SK-N-SH treated with all-trans-retinoic acid at 6 μM for 48 hours (cell line): ENCODE measurements around the gene CDKN2A.

Experiments used
- ATAC-seq: fragments of 200-7000 bp; cut with Tn5 transposase; 3 replicates; pipeline ENCODE4 v1.9.1; 2020; ENCODE audit warnings: mild to moderate bottlenecking, moderate library complexity
- ARNTL ChIP-seq: fragments of 450-650 bp; formaldehyde crosslinking; IDR thresholded peaks from 2 replicates; pipeline ENCODE4 v1.5.0; 2020; ENCODE audit warnings: low read depth, mild to moderate bottlenecking, moderate library complexity, borderline replicate concordance
- CREB5 ChIP-seq: fragments of 250-450 bp; sonication (Bioruptor Pico); IDR thresholded peaks from 2 replicates; pipeline ENCODE4 v1.5.1; 2020; ENCODE audit warnings: low read depth, mild to moderate bottlenecking, moderate library complexity
- CSDC2 ChIP-seq: fragments of 250-450 bp; sonication (Bioruptor Pico); IDR thresholded peaks from 2 replicates; pipeline ENCODE4 v1.5.0; 2020; ENCODE audit warnings: mild to moderate bottlenecking, moderate library complexity
- ESRRG ChIP-seq: fragments of 250-450 bp; sonication (Bioruptor Pico); IDR thresholded peaks from 2 replicates; pipeline ENCODE4 v1.6.1; 2021; ENCODE audit warnings: mild to moderate bottlenecking
- ISL1 ChIP-seq: fragments of 250-450 bp; sonication (Bioruptor Pico); IDR thresholded peaks from 2 replicates; pipeline ENCODE4 v2.1.2; 2022; ENCODE audit warnings: mild to moderate bottlenecking, moderate library complexity
- OSR1 ChIP-seq: fragments of 250-450 bp; sonication (Bioruptor Pico); IDR thresholded peaks from 2 replicates; pipeline ENCODE4 v1.8.0; 2022; ENCODE audit warnings: moderate library complexity, mild to moderate bottlenecking, inconsistent platforms
- PATZ1 ChIP-seq: fragments of 250-450 bp; sonication (Bioruptor Pico); IDR thresholded peaks from 2 replicates; pipeline ENCODE4 v1.8.0; 2020; ENCODE audit warnings: mild to moderate bottlenecking, moderate library complexity, borderline replicate concordance
- POU6F1 ChIP-seq: fragments of 250-450 bp; sonication (Bioruptor Pico); IDR thresholded peaks from 2 replicates; pipeline ENCODE4 v1.8.0; 2021; ENCODE audit warnings: low read depth, mild to moderate bottlenecking, moderate library complexity, borderline replicate concordance
- PPARA ChIP-seq: fragments of 250-450 bp; sonication (Bioruptor Pico); IDR thresholded peaks from 2 replicates; pipeline ENCODE4 v1.5.0; 2020; ENCODE audit warnings: mild to moderate bottlenecking, borderline replicate concordance
- RARB ChIP-seq: fragments of 250-450 bp; sonication (Bioruptor Pico); IDR thresholded peaks from 2 replicates; pipeline ENCODE4 v1.8.0; 2021; ENCODE audit warnings: mild to moderate bottlenecking, moderate library complexity
- TCF4 ChIP-seq: fragments of 250-450 bp; sonication (Bioruptor Pico); IDR thresholded peaks from 2 replicates; pipeline ENCODE4 v1.8.0; 2021; ENCODE audit warnings: mild to moderate bottlenecking, moderate library complexity, borderline replicate concordance
- TOX ChIP-seq: fragments of 250-450 bp; sonication (Bioruptor Pico); IDR thresholded peaks from 2 replicates; pipeline ENCODE4 v1.8.0; 2021; ENCODE audit warnings: mild to moderate bottlenecking, moderate library complexity, borderline replicate concordance
- ZFP3 ChIP-seq: fragments of 250-450 bp; sonication (Bioruptor Pico); IDR thresholded peaks from 2 replicates; pipeline ENCODE4 v1.5.0; 2020; ENCODE audit warnings: mild to moderate bottlenecking, moderate library complexity
- ZNF565 ChIP-seq: fragments of 450-650 bp; formaldehyde crosslinking; conservative IDR thresholded peaks from 2 replicates; pipeline ENCODE4 v1.5.0; 2020; ENCODE audit warnings: low read depth, mild to moderate bottlenecking, moderate library complexity
- ZNF8 ChIP-seq: fragments of 450-650 bp; formaldehyde crosslinking; IDR thresholded peaks from 2 replicates; pipeline ENCODE4 v1.5.0; 2020; ENCODE audit warnings: mild to moderate bottlenecking, moderate library complexity
- TF ChIP-seq, protein P1 (sequence below): fragments of 250-450 bp; sonication (Bioruptor Pico); IDR thresholded peaks from 2 replicates; pipeline ENCODE4 v1.5.1; 2021; ENCODE audit warnings: mild to moderate bottlenecking, moderate library complexity
- TF ChIP-seq, protein P2 (sequence below): fragments of 250-450 bp; sonication (Bioruptor Pico); IDR thresholded peaks from 2 replicates; pipeline ENCODE4 v1.5.0; 2020; ENCODE audit warnings: mild to moderate bottlenecking, moderate library complexity

Gene CDKN2A

DNA sequence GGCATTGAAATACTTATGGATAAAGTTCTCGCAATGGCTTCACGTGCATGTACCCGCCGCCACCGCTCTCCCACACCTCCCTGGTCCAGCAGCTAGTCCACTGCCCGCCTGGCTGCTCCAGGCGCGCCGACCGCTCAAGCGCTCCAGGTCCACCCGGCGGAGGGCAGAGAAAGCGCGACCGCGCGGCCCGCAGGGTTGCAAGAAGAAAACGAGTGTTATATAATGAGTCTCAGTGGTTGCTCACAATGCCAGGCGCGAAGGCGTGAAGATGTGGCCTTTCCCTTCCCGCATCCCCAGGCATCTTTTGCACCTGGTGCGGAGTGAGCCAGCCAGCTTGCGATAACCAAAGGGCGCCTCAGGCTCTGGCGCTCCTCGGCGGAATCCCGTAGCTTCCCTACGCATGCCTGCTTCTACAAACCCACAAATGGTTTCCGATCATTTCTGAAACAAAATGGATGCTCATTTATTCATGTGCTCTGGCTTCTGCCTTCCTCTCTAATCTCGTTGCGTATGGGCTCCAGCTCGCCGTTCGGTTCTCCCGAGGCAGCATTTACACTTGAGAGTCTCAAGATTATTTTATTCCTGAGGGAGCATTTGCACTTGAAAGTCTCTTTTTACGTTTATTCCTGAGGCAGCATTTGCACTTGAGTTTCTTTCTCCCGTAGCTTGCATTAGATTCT lies 25.7 kb downstream of the CDKN2A start (continued):
- TF ChIP-seq CREB5 (CRISPR knock-in tag): no peak
- TF ChIP-seq ISL1 (CRISPR knock-in tag): no peak
- TF ChIP-seq, all 23 proteins: peak for 0

- no peak for ATAC-seq
- no peak for TF ChIP-seq ISL1 (CRISPR knock-in tag)
- no peak for TF ChIP-seq PATZ1 (CRISPR knock-in tag)
- no peak for TF ChIP-seq ZFP3 (CRISPR knock-in tag)
- no peak for TF ChIP-seq RARB (CRISPR knock-in tag)
- TF ChIP-seq ARNTL: no peak
- no peak for TF ChIP-seq POU6F1 (CRISPR knock-in tag)
- TF ChIP-seq TCF4 (CRISPR knock-in tag): no peak
- TF ChIP-seq ZNF8: no peak
- TF ChIP-seq, protein P1, sequence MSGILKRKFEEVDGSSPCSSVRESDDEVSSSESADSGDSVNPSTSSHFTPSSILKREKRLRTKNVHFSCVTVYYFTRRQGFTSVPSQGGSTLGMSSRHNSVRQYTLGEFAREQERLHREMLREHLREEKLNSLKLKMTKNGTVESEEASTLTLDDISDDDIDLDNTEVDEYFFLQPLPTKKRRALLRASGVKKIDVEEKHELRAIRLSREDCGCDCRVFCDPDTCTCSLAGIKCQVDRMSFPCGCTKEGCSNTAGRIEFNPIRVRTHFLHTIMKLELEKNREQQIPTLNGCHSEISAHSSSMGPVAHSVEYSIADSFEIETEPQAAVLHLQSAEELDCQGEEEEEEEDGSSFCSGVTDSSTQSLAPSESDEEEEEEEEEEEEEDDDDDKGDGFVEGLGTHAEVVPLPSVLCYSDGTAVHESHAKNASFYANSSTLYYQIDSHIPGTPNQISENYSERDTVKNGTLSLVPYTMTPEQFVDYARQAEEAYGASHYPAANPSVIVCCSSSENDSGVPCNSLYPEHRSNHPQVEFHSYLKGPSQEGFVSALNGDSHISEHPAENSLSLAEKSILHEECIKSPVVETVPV (CRISPR knock-in tag): no peak
- TF ChIP-seq, protein P2, sequence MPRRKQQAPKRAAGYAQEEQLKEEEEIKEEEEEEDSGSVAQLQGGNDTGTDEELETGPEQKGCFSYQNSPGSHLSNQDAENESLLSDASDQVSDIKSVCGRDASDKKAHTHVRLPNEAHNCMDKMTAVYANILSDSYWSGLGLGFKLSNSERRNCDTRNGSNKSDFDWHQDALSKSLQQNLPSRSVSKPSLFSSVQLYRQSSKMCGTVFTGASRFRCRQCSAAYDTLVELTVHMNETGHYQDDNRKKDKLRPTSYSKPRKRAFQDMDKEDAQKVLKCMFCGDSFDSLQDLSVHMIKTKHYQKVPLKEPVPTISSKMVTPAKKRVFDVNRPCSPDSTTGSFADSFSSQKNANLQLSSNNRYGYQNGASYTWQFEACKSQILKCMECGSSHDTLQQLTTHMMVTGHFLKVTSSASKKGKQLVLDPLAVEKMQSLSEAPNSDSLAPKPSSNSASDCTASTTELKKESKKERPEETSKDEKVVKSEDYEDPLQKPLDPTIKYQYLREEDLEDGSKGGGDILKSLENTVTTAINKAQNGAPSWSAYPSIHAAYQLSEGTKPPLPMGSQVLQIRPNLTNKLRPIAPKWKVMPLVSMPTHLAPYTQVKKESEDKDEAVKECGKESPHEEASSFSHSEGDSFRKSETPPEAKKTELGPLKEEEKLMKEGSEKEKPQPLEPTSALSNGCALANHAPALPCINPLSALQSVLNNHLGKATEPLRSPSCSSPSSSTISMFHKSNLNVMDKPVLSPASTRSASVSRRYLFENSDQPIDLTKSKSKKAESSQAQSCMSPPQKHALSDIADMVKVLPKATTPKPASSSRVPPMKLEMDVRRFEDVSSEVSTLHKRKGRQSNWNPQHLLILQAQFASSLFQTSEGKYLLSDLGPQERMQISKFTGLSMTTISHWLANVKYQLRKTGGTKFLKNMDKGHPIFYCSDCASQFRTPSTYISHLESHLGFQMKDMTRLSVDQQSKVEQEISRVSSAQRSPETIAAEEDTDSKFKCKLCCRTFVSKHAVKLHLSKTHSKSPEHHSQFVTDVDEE (CRISPR knock-in tag): no peak
- TF ChIP-seq ESRRG (CRISPR knock-in tag): no peak
- no peak for TF ChIP-seq OSR1
- TF ChIP-seq CSDC2 (CRISPR knock-in tag): no peak
- no peak for TF ChIP-seq ZNF565 (CRISPR knock-in tag)
- no peak for TF ChIP-seq TOX
- no peak for TF ChIP-seq PPARA
These were observed 26.5 kb downstream of the CDKN2A start for GRCh38 chr9:21967702-21968101.

- TF ChIP-seq ISL1 (CRISPR knock-in tag): no peak
- TF ChIP-seq PPARA: no peak
- TF ChIP-seq, protein P1 (CRISPR knock-in tag): no peak
These were observed 27.0 kb downstream of the CDKN2A start for GRCh38 chr9:21967169-21967568.

More at GRCh38 chr9:21967169-21967568, 27.0 kb downstream of the CDKN2A start:
- ATAC-seq: no peak
